ENCODE data around the gene TMEM132D. TPM values are rescaled to one million over a fixed set of nuclear protein-coding genes. Genes with fewer than 3 reads are reported as not detected.

TMEM132D gene
- total RNA-seq, 4 donors from 2014 or later, result not detected

DNA sequence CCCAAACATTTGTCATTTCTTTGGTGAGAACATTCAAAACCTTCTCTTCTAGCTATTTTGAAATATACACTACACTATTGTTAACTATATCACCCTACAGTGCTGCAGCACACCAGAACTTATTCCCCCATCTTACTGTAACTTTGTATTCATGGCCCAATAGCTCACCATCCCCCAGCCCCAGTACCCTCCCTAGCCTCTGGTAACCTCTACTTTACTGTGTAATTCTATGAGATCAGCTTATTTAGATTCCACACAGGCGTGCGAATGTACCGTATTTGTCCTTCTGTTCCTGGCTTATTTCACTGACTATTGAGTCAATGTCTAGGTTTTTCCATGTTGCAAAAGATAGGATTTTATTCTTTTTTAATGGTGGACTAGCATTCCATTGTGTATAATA is 469.0 kb downstream of the TMEM132D start:
- TF ChIP-seq, protein P1, sequence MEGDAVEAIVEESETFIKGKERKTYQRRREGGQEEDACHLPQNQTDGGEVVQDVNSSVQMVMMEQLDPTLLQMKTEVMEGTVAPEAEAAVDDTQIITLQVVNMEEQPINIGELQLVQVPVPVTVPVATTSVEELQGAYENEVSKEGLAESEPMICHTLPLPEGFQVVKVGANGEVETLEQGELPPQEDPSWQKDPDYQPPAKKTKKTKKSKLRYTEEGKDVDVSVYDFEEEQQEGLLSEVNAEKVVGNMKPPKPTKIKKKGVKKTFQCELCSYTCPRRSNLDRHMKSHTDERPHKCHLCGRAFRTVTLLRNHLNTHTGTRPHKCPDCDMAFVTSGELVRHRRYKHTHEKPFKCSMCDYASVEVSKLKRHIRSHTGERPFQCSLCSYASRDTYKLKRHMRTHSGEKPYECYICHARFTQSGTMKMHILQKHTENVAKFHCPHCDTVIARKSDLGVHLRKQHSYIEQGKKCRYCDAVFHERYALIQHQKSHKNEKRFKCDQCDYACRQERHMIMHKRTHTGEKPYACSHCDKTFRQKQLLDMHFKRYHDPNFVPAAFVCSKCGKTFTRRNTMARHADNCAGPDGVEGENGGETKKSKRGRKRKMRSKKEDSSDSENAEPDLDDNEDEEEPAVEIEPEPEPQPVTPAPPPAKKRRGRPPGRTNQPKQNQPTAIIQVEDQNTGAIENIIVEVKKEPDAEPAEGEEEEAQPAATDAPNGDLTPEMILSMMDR (IDR thresholded peaks at IDR 0.05; ENCODE audit: low read depth), result no peak

DNA sequence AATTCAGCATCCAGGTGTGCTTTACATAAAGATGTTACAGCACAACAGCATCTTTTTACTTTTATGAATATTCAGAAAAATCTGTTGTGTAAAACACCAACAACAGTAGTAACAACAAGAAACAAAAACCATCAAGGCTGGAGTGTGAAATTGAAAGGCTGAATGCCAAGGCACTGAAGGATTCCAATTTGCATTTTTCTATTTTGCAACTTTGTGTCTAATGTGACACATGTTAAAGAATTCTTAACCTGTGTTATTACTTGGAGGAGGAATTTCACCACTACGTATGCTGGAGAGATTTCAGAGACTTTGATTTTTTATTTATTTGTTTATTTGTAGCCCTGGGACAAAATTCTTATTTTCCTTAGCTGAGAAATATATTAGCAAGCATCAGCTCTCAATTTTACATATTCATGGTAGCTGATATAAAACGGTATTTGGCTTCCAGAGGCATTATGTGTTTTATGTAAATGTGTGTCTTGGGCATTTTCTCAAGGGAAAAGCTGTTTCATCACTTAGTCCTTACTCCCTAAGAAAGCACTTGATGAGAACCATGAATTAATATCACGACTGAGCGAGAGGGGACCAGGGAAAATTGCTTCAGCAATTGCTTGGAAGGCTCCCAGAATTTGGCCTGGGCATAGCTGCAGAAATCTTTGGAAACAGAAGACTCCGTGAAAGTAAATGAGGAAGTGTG is 475.4 kb downstream of the TMEM132D start:
- TF ChIP-seq, protein P1 (IDR thresholded peaks at IDR 0.05; ENCODE audit: low read depth), result no peak

DNA sequence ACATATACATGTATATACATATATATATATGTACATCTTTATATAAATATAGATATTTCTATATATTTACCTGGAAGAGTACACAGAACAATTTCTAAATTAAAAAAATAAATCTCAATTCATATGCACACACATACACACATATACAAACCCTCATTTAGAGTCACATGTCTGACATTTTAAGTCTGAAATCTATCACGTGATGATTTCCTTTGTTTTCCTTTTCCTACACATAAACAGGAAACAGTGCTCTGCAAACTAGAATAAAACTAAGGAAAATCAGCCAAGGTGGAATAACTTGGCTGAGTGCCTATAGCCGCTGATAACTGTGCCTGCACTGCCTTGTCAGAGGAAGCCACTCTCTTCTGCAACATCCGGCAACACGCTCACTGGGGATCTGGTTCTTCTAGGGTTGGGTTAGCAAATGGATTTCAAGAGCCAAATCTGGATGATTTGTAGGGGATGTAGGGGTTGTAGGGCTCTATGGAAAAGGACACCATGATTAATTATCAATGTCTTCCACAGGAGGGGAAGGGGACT is 480.7 kb downstream of the TMEM132D start:
- TF ChIP-seq, protein P1 (IDR thresholded peaks at IDR 0.05; ENCODE audit: low read depth), result no peak

DNA sequence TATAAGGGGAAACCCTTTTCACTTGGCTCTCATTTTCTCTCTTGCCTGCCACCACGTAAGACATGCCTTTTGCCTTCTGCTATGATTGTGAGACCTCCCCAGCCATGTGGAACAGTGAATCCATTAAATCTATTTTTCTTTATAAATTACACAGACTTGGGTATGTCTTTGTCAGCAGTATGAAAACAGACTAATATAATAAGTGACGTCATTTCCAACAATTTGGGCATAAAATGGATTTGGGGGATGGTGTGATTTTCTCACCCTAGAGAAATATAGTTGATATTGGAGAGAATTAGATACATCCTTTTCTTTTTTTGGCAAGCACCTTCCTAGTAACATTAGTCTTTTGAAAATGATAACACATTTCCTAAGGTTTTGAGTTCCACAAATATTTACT is 490.5 kb downstream of the TMEM132D start:
- TF ChIP-seq, protein P1 (IDR thresholded peaks at IDR 0.05; ENCODE audit: low read depth), result no peak

DNA sequence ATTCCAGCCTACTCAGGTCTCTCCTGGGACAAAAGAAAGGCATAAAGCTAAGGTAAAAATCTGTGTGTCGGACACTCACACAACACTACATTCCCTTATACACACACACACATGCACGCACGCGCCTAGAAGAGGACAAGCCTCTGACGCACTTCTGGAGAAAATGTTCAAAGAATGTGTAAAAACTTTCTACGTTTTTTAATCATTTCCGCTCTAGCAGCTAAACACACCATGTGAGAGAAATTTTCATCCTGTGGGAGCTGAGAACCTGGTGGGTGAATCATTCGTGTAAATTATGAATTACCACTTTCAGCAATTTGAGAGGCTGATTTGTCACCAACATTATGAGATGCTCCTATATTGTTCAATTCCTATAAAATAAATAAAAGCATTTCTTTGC is 494.5 kb downstream of the TMEM132D start:
- TF ChIP-seq, protein P1 (IDR thresholded peaks at IDR 0.05; ENCODE audit: low read depth), result no peak

DNA sequence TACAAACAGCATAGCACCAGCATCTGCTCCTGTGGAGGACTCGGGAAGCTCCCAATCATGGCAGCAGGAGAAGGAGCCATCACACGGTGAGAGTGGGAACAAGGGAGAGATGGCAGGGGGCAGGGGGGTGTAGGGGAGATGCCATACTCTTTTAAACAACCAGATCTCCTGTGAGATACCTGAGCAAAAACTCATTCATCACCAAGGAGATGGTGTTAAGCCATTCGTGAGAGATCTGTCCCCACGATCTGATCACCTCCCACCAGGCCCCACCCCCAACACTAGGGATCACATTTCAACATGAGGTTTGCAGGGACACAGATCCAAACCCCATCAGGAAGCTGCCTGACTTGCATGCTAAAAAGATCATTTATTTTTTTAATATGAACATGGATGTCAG is 499.3 kb downstream of the TMEM132D start:
- TF ChIP-seq, protein P1 (IDR thresholded peaks at IDR 0.05; ENCODE audit: low read depth), result no peak

DNA sequence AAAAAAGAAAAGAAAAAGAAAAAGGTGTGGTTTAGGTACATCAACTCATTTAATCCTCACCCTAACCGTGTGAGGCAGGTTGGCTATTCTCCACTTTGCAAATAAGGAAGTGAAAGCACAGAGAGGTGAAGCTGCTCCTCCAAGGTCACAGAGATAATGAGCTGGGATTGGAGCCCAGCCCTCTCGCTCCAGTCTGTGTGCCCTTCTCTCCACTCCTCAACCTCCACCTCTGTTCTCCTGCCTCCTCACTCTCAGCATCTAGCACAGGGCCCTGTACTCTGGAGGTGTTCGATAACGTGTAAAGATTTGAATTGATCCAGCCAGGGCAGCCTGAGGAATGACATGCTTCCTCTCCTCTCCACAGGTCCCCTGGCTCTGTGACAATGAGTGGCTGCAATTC is 502.3 kb downstream of the TMEM132D start:
- TF ChIP-seq, protein P1 (IDR thresholded peaks at IDR 0.05; ENCODE audit: low read depth), result no peak
